Measurements from ENCODE around the gene FAM151A. TPM values are rescaled to one million over a fixed set of nuclear protein-coding genes. Genes with fewer than 3 reads are reported as not detected.

The FAM151A gene
- total RNA-seq = 0.80 TPM
- long read RNA-seq, partial matches to known transcripts = 0 of 2 reads
- long read RNA-seq, other reads (novel, unspliced or antisense) = 2 of 2 reads

- Histone ChIP-seq H3K27me3 (ENCODE audit: low read depth) (peaks cover 5% of the 10 kb centered on the region), H3K9me3 (replicated peaks) (no peaks in the 10 kb centered on the region), H3K4me3 (no peak within 1 kb of the TSS), H3K27ac (replicated peaks) (peak within 1 kb of the TSS; percentile 44), H3K36me3 (no peaks in the 10 kb centered on the region), H3K4me1 (peaks cover 17% of the 10 kb centered on the region)
- TF ChIP-seq, protein P1, sequence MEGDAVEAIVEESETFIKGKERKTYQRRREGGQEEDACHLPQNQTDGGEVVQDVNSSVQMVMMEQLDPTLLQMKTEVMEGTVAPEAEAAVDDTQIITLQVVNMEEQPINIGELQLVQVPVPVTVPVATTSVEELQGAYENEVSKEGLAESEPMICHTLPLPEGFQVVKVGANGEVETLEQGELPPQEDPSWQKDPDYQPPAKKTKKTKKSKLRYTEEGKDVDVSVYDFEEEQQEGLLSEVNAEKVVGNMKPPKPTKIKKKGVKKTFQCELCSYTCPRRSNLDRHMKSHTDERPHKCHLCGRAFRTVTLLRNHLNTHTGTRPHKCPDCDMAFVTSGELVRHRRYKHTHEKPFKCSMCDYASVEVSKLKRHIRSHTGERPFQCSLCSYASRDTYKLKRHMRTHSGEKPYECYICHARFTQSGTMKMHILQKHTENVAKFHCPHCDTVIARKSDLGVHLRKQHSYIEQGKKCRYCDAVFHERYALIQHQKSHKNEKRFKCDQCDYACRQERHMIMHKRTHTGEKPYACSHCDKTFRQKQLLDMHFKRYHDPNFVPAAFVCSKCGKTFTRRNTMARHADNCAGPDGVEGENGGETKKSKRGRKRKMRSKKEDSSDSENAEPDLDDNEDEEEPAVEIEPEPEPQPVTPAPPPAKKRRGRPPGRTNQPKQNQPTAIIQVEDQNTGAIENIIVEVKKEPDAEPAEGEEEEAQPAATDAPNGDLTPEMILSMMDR (IDR thresholded peaks at IDR 0.05; ENCODE audit: borderline replicate concordance) = no peak
- no peak for DNase-seq
- intact Hi-C loops (cut with micrococcal nuclease) = no loop called here
Measured at GRCh38 chr1:54623216-54624007, at the start of gene FAM151A. Gene FAM151A, minus strand, starts transcription at chr1:54623525. Its CDS starts 130 bp downstream, at chr1:54623395.

DNA sequence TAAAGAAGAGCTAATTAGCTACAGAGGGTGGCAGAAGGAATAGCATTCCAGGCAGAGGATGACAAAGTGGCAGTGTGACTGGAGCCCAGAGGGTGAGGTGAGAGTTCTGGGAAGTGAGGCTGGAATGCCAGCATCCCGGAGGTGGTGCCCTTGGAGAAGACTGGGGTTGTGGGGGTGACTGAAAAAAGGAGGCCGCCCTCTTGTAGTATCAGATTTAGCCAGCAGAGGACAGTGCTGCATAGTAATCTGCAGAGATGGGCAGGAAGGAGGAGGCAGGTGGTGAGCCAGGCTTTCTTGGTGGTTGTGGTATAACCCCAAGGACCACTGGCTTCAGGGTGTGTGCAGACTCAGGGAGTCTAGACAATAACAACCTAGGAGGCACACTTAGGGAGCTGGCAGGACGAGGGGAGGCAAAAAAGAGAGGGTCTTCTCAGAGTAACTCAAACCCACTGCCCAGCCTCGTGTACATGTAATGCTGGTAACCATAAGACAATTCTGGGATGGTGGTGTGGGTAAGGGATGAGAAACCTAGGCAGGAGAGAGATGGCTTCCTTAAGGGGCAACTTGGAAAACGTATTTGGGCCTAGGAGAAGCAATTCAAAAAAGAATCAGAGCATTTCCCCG is 48.8 kb upstream of the FAM151A start:
- intact Hi-C loops (cut with micrococcal nuclease) = no loop called here
- no peak overlapping the region for H3K4me3 ChIP-seq
- TF ChIP-seq, protein P1 (IDR thresholded peaks at IDR 0.05; ENCODE audit: borderline replicate concordance) = peak; percentile 66

GRCh38 chr1:54668567-54668966 is 45.2 kb upstream of the FAM151A start:
- no peak overlapping the region for H3K4me3 ChIP-seq
- H3K27me3 ChIP-seq (ENCODE audit: low read depth) = no peaks in the 10 kb centered on the region
- DNase-seq = no peak
- no peaks in the 10 kb centered on the region for H3K4me1 ChIP-seq
- no peak overlapping the region for H3K27ac ChIP-seq (replicated peaks)
- TF ChIP-seq, protein P1 (IDR thresholded peaks at IDR 0.05; ENCODE audit: borderline replicate concordance) = no peak
- intact Hi-C loops (cut with micrococcal nuclease) = no loop called here
- H3K36me3 ChIP-seq = peaks cover 12% of the 10 kb centered on the region
- peaks cover 7% of the 10 kb centered on the region for H3K9me3 ChIP-seq (replicated peaks)

More for the DNA sequence above, 48.8 kb upstream of the FAM151A start:
- no peak for DNase-seq
- Histone ChIP-seq H3K4me1 (no peaks in the 10 kb centered on the region), H3K36me3 (peaks cover 7% of the 10 kb centered on the region), H3K9me3 (replicated peaks) (peaks cover 10% of the 10 kb centered on the region), H3K27ac (replicated peaks) (no peak overlapping the region), H3K27me3 (ENCODE audit: low read depth) (no peaks in the 10 kb centered on the region)

DNA sequence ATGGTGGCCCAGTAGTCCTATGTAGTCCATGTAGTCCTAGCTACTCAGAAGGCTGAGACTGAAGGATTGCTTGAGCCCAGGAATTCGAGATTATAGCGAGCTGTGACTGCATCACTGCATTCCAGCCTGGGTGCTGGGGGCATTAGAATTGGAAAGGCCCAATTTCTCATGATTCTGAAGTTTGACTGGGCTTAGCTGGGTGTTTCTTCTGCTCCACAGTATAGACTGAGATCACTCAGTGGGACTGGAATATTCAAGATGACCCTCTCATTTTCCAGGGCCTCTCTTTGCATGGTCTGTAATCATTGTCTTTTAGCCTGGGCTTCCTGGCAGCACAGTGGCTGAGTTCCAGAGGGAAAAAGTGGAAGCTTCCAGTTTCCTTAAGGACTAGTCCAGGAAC is 44.5 kb upstream of the FAM151A start:
- Histone ChIP-seq H3K4me1 (no peaks in the 10 kb centered on the region), H3K36me3 (peaks cover 9% of the 10 kb centered on the region), H3K9me3 (replicated peaks) (peaks cover 5% of the 10 kb centered on the region), H3K27me3 (ENCODE audit: low read depth) (no peaks in the 10 kb centered on the region), H3K27ac (replicated peaks) (no peak overlapping the region), H3K4me3 (no peak overlapping the region)
- intact Hi-C loops (cut with micrococcal nuclease) = no loop called here
- no peak for DNase-seq
- TF ChIP-seq, protein P1 (IDR thresholded peaks at IDR 0.05; ENCODE audit: borderline replicate concordance) = no peak

DNA sequence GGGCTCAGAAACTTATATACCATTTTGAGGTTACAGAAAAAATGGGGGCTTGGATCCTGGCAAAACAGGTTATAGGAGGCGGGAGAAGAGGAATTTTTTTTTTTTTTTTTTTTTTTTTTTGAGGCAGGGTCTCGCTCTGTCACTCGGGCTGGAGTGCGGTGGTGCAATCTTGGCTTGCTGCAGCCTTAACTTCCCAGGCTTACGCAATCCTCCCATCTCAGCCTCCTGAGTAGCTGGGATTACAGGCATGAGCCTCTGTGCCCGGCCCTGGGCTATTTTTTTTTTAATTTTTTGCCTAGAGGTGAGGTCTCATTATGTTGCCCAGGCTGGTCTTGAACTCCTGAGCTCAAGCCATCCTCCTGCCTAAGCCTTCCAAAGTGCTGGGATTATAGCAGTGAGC is 43.0 kb upstream of the FAM151A start:
- DNase-seq = no peak
- Histone ChIP-seq H3K4me3 (no peak overlapping the region), H3K36me3 (peaks cover 9% of the 10 kb centered on the region), H3K27me3 (ENCODE audit: low read depth) (no peaks in the 10 kb centered on the region), H3K9me3 (replicated peaks) (peaks cover 5% of the 10 kb centered on the region), H3K4me1 (no peaks in the 10 kb centered on the region), H3K27ac (replicated peaks) (no peak overlapping the region)
- intact Hi-C loops (cut with micrococcal nuclease) = no loop called here
- TF ChIP-seq, protein P1 (IDR thresholded peaks at IDR 0.05; ENCODE audit: borderline replicate concordance) = no peak
